Right atrium auricular region (tissue), 2 donors: Measurements from ENCODE around the gene NR1H4. TPM values are rescaled to one million over a fixed set of nuclear protein-coding genes. Genes with fewer than 3 reads are reported as not detected.

Experiments used
- DNase-seq: peaks from one replicate; pipeline ENCODE4 v3.0.0-alpha.2; 2019; ENCODE audit warnings: low spot score
- H3K27ac ChIP-seq, 2 donors: fragments of 200-600 bp; sonication (generic); 1 replicate in 1 of 2; 2 replicates in 1 of 2; pipeline ENCODE4 v1.5.1; 2016 to 2019
- H3K27me3 ChIP-seq, 2 donors: fragments of 200-600 bp; sonication (generic); one replicate each; pipeline versions ENCODE4 v1.5.1 to v1.6.0; 2017 to 2019
- H3K36me3 ChIP-seq: fragments of 200-600 bp; sonication (generic); one replicate; pipeline ENCODE4 v1.5.1; 2016
- H3K4me1 ChIP-seq, 2 donors: fragments of 200-600 bp; sonication (generic); one replicate each; pipeline versions ENCODE4 v1.5.1 to v1.6.0; 2017 to 2019
- H3K4me3 ChIP-seq, 2 donors: fragments of 200-600 bp; sonication (generic); 1 replicate in 1 of 2; 2 replicates in 1 of 2; pipeline ENCODE4 v1.5.1; 2017 to 2019; ENCODE audit warnings: mild to moderate bottlenecking in 1 of 2, moderate library complexity in 1 of 2
- H3K9me3 ChIP-seq, 2 donors: fragments of 200-600 bp; sonication (generic); one replicate each; pipeline ENCODE4 v1.5.1; 2019
- total RNA-seq, 2 donors: library from RNA; depleted of rRNA; stranded (reverse); fragments of >200 nt; gene quantifications; one replicate each; pipeline ENCODE4 v1.1.0, GENCODE V29; 2016
- TF ChIP-seq, protein P1 (sequence below), 2 donors: fragments of 200-600 bp; sonication (generic); IDR thresholded peaks; one replicate each; pipeline ENCODE4 v1.5.1; 2019; ENCODE audit warnings: antibody characterized with exemption in 2 of 2

NR1H4 gene
- total RNA-seq, 2 donors from 2014 or later = not detected

DNA sequence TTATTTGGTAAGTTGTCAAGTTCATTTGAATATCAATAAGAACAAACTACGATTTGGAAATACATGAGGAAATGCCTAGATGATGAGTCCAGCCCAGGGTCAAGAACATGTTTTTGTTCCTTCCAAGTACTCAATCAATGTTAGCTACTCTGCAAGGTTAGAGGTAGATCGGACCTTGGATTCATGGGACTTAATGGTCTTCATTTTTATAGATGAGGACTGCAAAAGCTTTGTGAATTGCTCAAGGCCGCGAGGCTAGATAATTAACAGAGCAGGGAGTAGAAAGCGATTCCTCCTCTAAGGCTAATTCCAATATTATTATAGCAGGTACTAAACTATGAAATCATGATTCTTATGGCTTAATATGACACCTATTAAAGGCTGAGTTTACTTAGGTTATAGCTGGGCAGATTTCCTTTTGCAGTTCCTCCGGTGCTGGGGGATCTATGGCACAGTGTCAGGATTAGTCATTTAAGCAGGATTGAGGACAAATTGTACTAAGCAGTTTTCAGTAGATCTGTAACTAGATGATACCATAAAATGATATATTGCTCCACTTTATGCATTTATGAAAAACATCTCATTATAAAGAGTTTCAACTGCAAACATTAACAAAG lies 19.8 kb downstream of the NR1H4 start:
- no peak for DNase-seq
- peaks cover 0 to 8% of the 10 kb centered on the region in 2 donors for H3K4me1 ChIP-seq
- H3K27ac ChIP-seq = no peak overlapping the region
- TF ChIP-seq, protein P1, sequence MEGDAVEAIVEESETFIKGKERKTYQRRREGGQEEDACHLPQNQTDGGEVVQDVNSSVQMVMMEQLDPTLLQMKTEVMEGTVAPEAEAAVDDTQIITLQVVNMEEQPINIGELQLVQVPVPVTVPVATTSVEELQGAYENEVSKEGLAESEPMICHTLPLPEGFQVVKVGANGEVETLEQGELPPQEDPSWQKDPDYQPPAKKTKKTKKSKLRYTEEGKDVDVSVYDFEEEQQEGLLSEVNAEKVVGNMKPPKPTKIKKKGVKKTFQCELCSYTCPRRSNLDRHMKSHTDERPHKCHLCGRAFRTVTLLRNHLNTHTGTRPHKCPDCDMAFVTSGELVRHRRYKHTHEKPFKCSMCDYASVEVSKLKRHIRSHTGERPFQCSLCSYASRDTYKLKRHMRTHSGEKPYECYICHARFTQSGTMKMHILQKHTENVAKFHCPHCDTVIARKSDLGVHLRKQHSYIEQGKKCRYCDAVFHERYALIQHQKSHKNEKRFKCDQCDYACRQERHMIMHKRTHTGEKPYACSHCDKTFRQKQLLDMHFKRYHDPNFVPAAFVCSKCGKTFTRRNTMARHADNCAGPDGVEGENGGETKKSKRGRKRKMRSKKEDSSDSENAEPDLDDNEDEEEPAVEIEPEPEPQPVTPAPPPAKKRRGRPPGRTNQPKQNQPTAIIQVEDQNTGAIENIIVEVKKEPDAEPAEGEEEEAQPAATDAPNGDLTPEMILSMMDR (IDR thresholded peaks at IDR 0.05) = no peak
- no peaks in the 10 kb centered on the region for H3K27me3 ChIP-seq
- no peak overlapping the region for H3K4me3 ChIP-seq
- H3K9me3 ChIP-seq = no peaks in the 10 kb centered on the region
- no peaks in the 10 kb centered on the region for H3K36me3 ChIP-seq

GRCh38 chr12:100494026-100494425 lies 20.4 kb downstream of the NR1H4 start:
- H3K9me3 ChIP-seq = no peaks in the 10 kb centered on the region
- peaks cover 0 to 8% of the 10 kb centered on the region in 2 donors for H3K4me1 ChIP-seq
- H3K27me3 ChIP-seq = no peaks in the 10 kb centered on the region
- no peak overlapping the region for H3K4me3 ChIP-seq
- DNase-seq = no peak
- TF ChIP-seq, protein P1 (IDR thresholded peaks at IDR 0.05) = no peak
- H3K36me3 ChIP-seq = no peaks in the 10 kb centered on the region
- H3K27ac ChIP-seq = no peak overlapping the region

DNA sequence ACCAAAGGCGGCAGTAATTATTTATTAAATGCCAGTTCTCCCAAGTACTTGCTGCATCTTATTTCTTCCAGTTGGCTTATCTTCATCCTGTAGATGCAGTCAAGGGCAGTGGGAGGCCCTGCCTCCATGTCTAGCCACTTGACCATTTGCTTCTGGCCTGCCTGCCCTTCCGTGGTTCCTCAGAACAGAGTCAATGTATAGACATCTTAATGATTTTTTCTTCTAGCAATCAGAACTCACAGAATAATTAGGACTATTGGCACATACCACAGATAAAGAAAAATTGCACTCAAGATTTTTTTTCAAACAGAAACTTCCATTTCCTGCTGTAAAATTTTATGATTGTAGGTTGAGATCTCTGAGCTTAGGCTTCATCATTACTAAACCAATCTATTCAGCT lies 20.9 kb downstream of the NR1H4 start:
- no peaks in the 10 kb centered on the region for H3K27me3 ChIP-seq
- no peaks in the 10 kb centered on the region for H3K9me3 ChIP-seq
- peaks cover 0 to 3% of the 10 kb centered on the region in 2 donors for H3K4me1 ChIP-seq
- no peak for DNase-seq
- no peaks in the 10 kb centered on the region for H3K36me3 ChIP-seq
- TF ChIP-seq, protein P1 (IDR thresholded peaks at IDR 0.05) = no peak
- no peak overlapping the region for H3K4me3 ChIP-seq
- no peak overlapping the region for H3K27ac ChIP-seq

DNA sequence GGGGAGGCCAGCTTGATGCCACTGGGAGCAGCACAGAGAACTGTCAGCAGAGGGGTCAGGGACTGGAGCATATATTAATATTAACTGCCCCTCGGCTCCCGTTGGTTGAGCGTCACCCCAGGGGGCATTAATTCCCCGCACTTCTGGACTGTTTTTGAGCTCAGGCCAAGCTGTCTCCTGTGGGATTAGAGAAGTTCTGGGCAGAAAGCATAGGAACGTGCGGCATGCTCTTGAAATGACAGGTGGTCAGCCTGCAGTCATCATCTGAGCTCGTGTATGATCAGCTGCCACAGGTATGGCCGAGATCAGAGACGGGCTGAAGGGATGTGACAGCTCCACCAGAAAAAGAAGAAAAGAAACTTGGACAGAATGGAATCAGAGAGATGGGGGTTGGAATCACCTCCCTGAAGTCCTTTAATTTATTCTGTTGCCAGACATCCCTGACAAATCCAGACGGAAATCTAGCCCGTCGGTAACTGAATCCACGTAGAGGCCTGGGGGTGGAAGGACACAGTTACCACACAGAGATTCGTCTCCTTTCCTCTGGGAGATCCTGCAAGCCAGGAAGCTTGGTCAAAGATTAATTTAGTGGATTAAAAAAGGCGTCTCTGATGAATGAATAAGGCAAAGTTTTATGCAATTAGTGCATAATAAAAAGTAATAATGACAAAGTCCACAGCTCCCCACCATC lies 23.6 kb downstream of the NR1H4 start:
- TF ChIP-seq, protein P1 (IDR thresholded peaks at IDR 0.05) = no peak
- no peak overlapping the region for H3K4me3 ChIP-seq

DNA sequence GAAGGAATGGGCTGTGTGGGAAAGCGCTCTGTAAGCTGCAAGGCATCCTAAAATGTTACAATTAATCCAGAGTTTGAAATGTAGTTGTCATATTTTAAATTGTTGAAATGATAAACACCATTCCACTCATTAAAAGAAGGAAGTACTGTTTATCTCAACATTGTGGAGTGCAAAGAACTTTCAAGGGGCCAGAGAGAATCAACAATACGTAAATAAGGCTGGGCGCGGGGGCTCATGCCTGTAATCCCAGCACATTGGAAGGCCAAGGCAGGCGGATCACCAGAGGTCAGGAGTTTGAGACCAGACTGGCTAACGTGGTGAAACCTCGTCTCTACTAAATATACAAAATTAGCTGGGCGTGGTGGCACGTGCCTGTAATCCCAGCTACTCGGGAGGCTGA lies 24.5 kb downstream of the NR1H4 start:
- Histone ChIP-seq H3K4me3 (no peak overlapping the region), H3K9me3 (no peaks in the 10 kb centered on the region), H3K4me1 (no peaks in the 10 kb centered on the region), H3K36me3 (no peaks in the 10 kb centered on the region), H3K27me3 (no peaks in the 10 kb centered on the region), H3K27ac (no peak overlapping the region)
- TF ChIP-seq, protein P1 (IDR thresholded peaks at IDR 0.05) = no peak
- DNase-seq = no peak

More for the DNA sequence above, 23.6 kb downstream of the NR1H4 start:
- H3K9me3 ChIP-seq = no peaks in the 10 kb centered on the region
- no peaks in the 10 kb centered on the region for H3K27me3 ChIP-seq
- H3K36me3 ChIP-seq = no peaks in the 10 kb centered on the region
- no peaks in the 10 kb centered on the region for H3K4me1 ChIP-seq
- no peak for DNase-seq
- no peak overlapping the region for H3K27ac ChIP-seq
